Mucosa of descending colon (tissue), 3 donors: ENCODE data around the gene CPLANE2. TPM values are rescaled to one million over a fixed set of nuclear protein-coding genes. Genes with fewer than 3 reads are reported as not detected.

Experiments
- ATAC-seq: fragments of 200-7000 bp; cut with Tn5 transposase; one replicate; pipeline ENCODE4 v1.9.1; 2020; ENCODE audit warnings: mild to moderate bottlenecking, moderate library complexity
- DNase-seq, 3 donors: peaks; one replicate each; pipeline ENCODE4 v3.0.0-alpha.2; 2020
- H3K36me3 ChIP-seq: fragments of 200-600 bp; one replicate; pipeline ENCODE4 v1.8.0; 2021; ENCODE audit warnings: low read depth, mild to moderate bottlenecking
- H3K4me1 ChIP-seq: fragments of 200-600 bp; one replicate; pipeline ENCODE4 v1.8.0; 2021; ENCODE audit warnings: low read depth, mild to moderate bottlenecking
- H3K4me3 ChIP-seq: fragments of 200-600 bp; one replicate; pipeline ENCODE4 v1.8.0; 2021; ENCODE audit warnings: mild to moderate bottlenecking
- H3K9me3 ChIP-seq: fragments of 200-600 bp; one replicate; pipeline ENCODE4 v1.8.0; 2021; ENCODE audit warnings: mild to moderate bottlenecking
- intact Hi-C, 2 donors: fragments of 100-400 bp; cut with DNase I in 1 of 2; cut with micrococcal nuclease in 1 of 2; formaldehyde crosslinking; loops; one replicate each; pipeline versions ENCODE4 v1.11.0 to v1.11.1; 2022; cut with DNase I, micrococcal nuclease
- total RNA-seq, 3 donors: library from RNA; stranded (reverse); fragmentation: NEBNext Ultra II Directional in 2 of 3; extraction: Animal tissue kit (Norgen Biotek cat#: 25700) in 2 of 3; gene quantifications; one replicate each; pipeline versions ENCODE4 v1.2.1 to v1.2.4, GENCODE V29; 2021 to 2023
- TF ChIP-seq, protein P1 (sequence below): fragments of 200-600 bp; IDR thresholded peaks from one replicate; pipeline ENCODE4 v1.8.0; 2022; ENCODE audit warnings: antibody characterized with exemption, mild to moderate bottlenecking
- donor health status: DM: no; HTN: no; CAD: no; lungs with moderate emphysema.
- donor health status: DM: no; HTN: no; CAD: no.
- donor health status: DM: no; HTN: yes; CAD: no.

The CPLANE2 gene
- total RNA-seq, 3 donors from 2014 or later: 5.3 to 9.9 (median 5.9) TPM

- intact Hi-C loops: no loop called here
Observed at GRCh38 chr1:16207318-16208269, 29.4 kb downstream of the CPLANE2 start.

DNA sequence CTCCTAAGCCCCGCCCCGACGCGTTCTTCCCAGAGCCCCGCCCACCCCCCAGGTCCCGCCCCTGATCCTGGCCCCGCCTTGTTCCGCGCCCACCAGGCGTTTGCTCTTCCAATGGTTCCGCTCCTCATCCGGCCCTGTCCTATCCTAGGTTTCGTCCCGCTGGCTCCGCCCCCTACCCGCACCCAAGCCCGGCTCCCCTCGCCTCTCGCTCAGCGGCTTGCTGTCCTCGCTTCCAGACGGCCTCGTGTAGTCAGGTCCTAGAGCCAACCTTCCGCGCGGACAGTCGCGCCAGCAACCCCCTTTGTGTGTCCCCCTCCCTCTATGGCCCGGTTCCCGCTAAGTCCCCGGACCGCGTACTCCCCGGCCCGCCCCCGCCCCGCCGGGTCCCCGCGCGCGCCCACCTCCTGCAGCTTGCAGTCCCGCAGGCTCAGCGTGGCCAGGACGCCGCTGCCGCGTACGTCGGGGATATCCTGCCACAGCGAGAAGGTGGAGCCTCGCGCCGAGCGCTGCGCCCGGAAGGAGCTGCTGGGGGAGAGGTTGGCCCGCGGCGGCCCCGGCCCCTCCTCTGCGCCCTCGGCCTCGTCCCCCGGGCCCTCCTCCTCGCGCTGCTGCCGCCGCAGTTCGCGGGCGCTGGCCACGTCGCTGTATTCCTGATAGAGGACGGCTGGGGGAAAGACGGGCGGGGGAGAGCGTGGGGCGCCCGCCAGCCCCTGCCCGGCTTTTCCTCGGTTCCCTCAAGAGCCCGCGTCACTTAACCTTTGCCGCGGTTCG, 30.3 kb downstream of the CPLANE2 start:
- DNase-seq: peak; percentile 97 to 99 (median 98)
- intact Hi-C loops: no loop called here
- H3K4me1 ChIP-seq: peaks cover 5% of the 10 kb centered on the region
- peak; percentile 92 for ATAC-seq
- TF ChIP-seq, protein P1, sequence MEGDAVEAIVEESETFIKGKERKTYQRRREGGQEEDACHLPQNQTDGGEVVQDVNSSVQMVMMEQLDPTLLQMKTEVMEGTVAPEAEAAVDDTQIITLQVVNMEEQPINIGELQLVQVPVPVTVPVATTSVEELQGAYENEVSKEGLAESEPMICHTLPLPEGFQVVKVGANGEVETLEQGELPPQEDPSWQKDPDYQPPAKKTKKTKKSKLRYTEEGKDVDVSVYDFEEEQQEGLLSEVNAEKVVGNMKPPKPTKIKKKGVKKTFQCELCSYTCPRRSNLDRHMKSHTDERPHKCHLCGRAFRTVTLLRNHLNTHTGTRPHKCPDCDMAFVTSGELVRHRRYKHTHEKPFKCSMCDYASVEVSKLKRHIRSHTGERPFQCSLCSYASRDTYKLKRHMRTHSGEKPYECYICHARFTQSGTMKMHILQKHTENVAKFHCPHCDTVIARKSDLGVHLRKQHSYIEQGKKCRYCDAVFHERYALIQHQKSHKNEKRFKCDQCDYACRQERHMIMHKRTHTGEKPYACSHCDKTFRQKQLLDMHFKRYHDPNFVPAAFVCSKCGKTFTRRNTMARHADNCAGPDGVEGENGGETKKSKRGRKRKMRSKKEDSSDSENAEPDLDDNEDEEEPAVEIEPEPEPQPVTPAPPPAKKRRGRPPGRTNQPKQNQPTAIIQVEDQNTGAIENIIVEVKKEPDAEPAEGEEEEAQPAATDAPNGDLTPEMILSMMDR: no peak
- peak overlapping the region; percentile 9 for H3K4me3 ChIP-seq
- H3K36me3 ChIP-seq: no peaks in the 10 kb centered on the region
- no peaks in the 10 kb centered on the region for H3K9me3 ChIP-seq

More at GRCh38 chr1:16207318-16208269, 29.4 kb downstream of the CPLANE2 start:
- peak in 2 of 3 donors; percentile 59 to 68 for DNase-seq
- H3K4me3 ChIP-seq: peak overlapping the region; percentile 9
- ATAC-seq: no peak
- TF ChIP-seq, protein P1: no peak
- H3K9me3 ChIP-seq: no peaks in the 10 kb centered on the region
- H3K36me3 ChIP-seq: no peaks in the 10 kb centered on the region
- peaks cover 5% of the 10 kb centered on the region for H3K4me1 ChIP-seq

DNA sequence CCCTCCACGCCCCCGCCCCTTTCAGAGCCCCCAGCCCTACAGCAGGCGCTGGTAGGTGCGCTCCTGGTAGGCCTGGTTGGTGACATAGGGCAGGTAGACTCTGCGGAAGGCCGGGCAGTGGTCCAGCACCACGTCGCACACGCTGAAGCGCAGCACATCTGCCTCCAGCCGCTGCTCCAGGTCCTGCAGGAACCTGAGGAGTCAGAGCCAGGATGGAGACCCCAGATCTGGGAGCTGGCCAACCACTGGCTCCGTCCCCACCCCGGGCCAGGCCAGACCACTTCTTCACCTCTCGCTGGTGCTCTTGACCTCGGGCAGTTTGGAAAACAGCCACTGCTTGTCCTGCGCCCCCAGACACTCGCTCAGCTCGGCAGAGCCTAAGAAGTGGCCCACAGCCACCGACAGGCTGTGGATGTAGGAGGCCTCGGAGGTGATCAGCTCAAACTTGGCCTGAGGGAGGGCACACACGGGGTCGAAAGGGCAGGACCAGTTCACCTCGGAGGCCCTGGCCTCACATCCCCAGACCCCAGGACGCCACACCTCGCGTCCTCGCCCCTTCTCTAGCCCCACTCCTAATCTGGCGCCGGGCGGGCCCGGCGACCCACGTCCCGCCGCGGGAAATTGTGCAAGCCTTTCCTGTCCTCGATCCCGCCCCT, 31.0 kb downstream of the CPLANE2 start:
- intact Hi-C loops: no loop called here
- DNase-seq (peak in 2 of 3 donors; percentile 35 to 77), ATAC-seq (no peak)
- Histone ChIP-seq H3K4me1 (peaks cover 5% of the 10 kb centered on the region), H3K36me3 (no peaks in the 10 kb centered on the region), H3K9me3 (no peaks in the 10 kb centered on the region), H3K4me3 (no peak overlapping the region)
- TF ChIP-seq, protein P1: no peak

GRCh38 chr1:16205334-16205671, 31.7 kb downstream of the CPLANE2 start:
- TF ChIP-seq, protein P1: no peak
- ATAC-seq (no peak), DNase-seq (peak in 2 of 3 donors; percentile 36 to 60)
- Histone ChIP-seq H3K36me3 (no peaks in the 10 kb centered on the region), H3K4me1 (peaks cover 5% of the 10 kb centered on the region), H3K4me3 (no peak overlapping the region), H3K9me3 (no peaks in the 10 kb centered on the region)
- intact Hi-C loops: no loop called here

- peak; percentile 60 to 66 (median 64) for DNase-seq
- Histone ChIP-seq H3K4me3 (no peak overlapping the region), H3K36me3 (no peaks in the 10 kb centered on the region), H3K4me1 (peaks cover 5% of the 10 kb centered on the region), H3K9me3 (no peaks in the 10 kb centered on the region)
- no peak for ATAC-seq
- intact Hi-C loops: no loop called here
- TF ChIP-seq, protein P1: no peak
Observed at GRCh38 chr1:16204634-16205333, 32.2 kb downstream of the CPLANE2 start.
